H7 (cell line): ENCODE results near the gene PPP2R2B. TPM values are rescaled to one million over a fixed set of nuclear protein-coding genes. Genes with fewer than 3 reads are reported as not detected.
A peak's percentile ranks its signal among the peaks of the same experiment; 100 is the strongest.

Experiments
- DNase-seq: peaks from one replicate; pipeline ENCODE4 v3.0.0; 2012
- H3K27me3 ChIP-seq: 2 replicates; pipeline ENCODE4 v1.6.0; 2011; ENCODE audit warnings: mild to moderate bottlenecking, low read length; ENCODE audit not compliant: control insufficient read depth, insufficient read depth
- H3K36me3 ChIP-seq: replicated peaks from 2 replicates; pipeline ENCODE4 v1.5.1; 2011; ENCODE audit warnings: low read length; ENCODE audit not compliant: control insufficient read depth, insufficient read depth
- H3K4me3 ChIP-seq: 2 replicates; pipeline ENCODE4 v1.5.1; 2011; ENCODE audit warnings: low read depth, mild to moderate bottlenecking, control low read depth, low read length, moderate library complexity; ENCODE audit not compliant: insufficient read depth
- total RNA-seq: library from RNA; depleted of rRNA; stranded (reverse); fragments of >200 nt; shearing (Covaris generic); gene quantifications from 2 replicates; pipeline ENCODE4 v1.2.3, GENCODE V29; 2014

PPP2R2B gene
- total RNA-seq, 1 experiment from 2014 or later = 60.2 TPM

GRCh38 chr5:146894753-146895521 lies 16.4 kb upstream of the PPP2R2B start:
- Histone ChIP-seq H3K36me3 (no peaks in the 10 kb centered on the region), H3K4me3 (no peak overlapping the region), H3K27me3 (no peaks in the 10 kb centered on the region)
- no peak for DNase-seq

- Histone ChIP-seq H3K36me3 (no peaks in the 10 kb centered on the region), H3K4me3 (no peak overlapping the region), H3K27me3 (no peaks in the 10 kb centered on the region)
- DNase-seq = no peak
Measured at GRCh38 chr5:146893991-146894390, 15.4 kb upstream of the PPP2R2B start.

DNA sequence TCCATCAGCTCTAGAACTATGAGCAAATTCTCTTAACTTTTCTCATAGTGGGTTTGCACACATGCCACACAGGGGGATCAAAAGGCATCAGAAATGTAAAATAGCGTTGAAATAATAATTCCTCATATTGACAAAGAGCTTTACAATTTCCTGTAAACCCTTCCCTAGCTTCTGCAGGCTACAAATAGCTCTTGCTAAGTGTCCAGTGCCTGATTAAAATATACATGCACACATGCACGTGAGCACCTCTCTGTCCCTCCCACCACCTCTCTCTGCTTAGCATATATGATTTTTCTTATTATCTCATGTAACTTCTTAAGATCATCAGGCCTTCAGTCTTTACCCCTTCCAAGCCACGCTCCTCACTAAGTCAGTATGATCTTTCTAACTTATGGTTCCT lies 13.7 kb upstream of the PPP2R2B start:
- no peak for DNase-seq
- no peak overlapping the region for H3K4me3 ChIP-seq

GRCh38 chr5:146891511-146891910 lies 13.0 kb upstream of the PPP2R2B start:
- DNase-seq = no peak
- Histone ChIP-seq H3K36me3 (no peaks in the 10 kb centered on the region), H3K4me3 (no peak overlapping the region), H3K27me3 (no peaks in the 10 kb centered on the region)

More for the DNA sequence above, 13.7 kb upstream of the PPP2R2B start:
- no peaks in the 10 kb centered on the region for H3K27me3 ChIP-seq
- no peaks in the 10 kb centered on the region for H3K36me3 ChIP-seq

GRCh38 chr5:146890731-146891440 lies 12.3 kb upstream of the PPP2R2B start:
- DNase-seq = no peak
- no peaks in the 10 kb centered on the region for H3K27me3 ChIP-seq

GRCh38 chr5:146890066-146890465 lies 11.5 kb upstream of the PPP2R2B start:
- H3K4me3 ChIP-seq = no peak overlapping the region

More at GRCh38 chr5:146890731-146891440, 12.3 kb upstream of the PPP2R2B start:
- Histone ChIP-seq H3K36me3 (no peaks in the 10 kb centered on the region), H3K4me3 (no peak overlapping the region)

DNA sequence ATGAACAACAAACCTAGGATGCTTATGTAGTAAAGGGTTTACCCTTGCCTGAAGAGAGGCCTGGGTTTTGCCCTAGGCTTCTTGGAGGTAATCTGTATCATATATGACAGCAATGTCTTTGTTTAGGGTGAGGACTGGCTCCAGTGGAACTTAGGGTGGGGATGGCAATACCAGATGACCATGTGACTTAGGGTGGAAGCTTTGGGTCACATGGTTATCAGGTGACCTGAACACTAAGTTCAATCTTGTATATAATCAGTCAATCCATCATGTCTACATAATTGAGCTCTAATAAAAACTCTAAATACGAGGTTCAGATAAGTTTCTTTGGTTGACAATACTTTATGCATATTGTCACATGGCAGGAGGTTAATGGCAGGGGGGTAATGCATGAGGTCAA lies 10.6 kb upstream of the PPP2R2B start:
- Histone ChIP-seq H3K27me3 (no peaks in the 10 kb centered on the region), H3K4me3 (no peak overlapping the region), H3K36me3 (no peaks in the 10 kb centered on the region)
- DNase-seq = no peak

More at GRCh38 chr5:146890066-146890465, 11.5 kb upstream of the PPP2R2B start:
- DNase-seq = no peak
- Histone ChIP-seq H3K36me3 (no peaks in the 10 kb centered on the region), H3K27me3 (no peaks in the 10 kb centered on the region)

- Histone ChIP-seq H3K4me3 (no peak overlapping the region), H3K36me3 (no peaks in the 10 kb centered on the region), H3K27me3 (no peaks in the 10 kb centered on the region)
- DNase-seq = peak; percentile 53
Measured at GRCh38 chr5:146888351-146888978, 9.9 kb upstream of the PPP2R2B start.

DNA sequence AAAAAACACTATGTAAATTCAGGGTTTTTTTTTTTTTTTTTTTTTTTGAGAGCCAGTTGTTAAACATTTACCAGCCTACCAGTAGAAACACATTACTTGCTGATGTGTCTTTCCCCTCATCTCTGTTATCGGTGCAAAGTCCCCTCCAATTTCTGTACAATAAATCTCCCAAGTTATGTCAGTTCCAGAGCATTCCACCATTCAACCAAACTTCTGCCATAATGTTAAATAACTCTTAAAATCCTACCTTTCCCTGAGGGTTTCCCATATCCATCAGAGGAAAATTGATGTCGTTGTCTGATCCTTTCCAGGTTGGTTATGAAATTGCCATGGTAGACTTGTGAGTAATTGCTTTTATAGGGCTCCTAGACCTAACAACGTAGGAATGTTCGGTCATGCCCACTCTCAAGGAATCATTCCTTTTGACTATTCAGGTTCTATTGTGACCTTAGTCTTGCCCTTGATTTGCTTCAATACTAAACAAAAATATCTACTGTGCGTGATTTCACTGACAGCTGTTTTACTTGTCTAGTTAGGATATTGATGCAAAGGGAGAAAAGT lies 5.6 kb upstream of the PPP2R2B start:
- Histone ChIP-seq H3K36me3 (no peaks in the 10 kb centered on the region), H3K27me3 (peaks cover 6% of the 10 kb centered on the region), H3K4me3 (no peak overlapping the region)
- no peak for DNase-seq

DNA sequence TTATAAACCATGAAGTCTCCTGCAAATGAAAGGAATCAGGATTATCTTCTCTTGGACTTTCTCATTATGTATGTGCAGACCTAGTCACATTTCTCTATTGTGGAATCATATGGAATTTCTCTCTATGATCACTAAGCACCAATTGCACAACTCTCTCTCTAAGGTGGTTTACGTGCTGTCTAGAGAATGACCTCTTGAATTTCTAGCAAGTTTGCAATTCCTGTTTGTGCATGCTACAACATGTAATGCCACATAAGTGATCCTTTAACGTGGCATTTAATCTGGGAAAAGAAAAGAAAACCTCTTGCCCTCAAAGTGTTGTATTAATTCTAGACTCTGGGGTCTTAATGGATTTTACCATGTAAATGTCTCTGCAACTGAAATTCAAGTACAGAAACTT lies 5.0 kb upstream of the PPP2R2B start:
- Histone ChIP-seq H3K4me3 (no peak overlapping the region), H3K27me3 (peaks cover 12% of the 10 kb centered on the region), H3K36me3 (no peaks in the 10 kb centered on the region)
- no peak for DNase-seq

DNA sequence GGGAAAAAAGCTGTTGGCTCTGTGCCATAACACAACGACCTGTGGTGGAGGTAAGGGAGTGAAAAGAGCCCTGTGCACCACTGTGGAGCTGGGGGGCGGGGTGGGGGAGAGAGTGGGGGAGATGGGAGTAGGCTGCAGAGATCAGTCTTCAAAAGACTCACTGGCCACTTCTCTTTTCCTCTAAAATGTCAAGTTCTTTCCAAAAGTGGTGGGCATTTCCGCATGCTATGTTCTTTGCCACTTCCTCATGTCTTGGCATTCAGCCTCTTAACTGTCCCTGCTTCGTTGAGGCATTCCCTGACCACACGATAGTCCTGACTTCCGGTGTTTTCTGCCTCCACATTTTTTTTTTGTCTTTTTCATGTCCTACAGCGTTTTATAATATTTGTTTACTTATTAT lies 2.4 kb upstream of the PPP2R2B start:
- Histone ChIP-seq H3K27me3 (peaks cover 35% of the 10 kb centered on the region), H3K36me3 (no peaks in the 10 kb centered on the region), H3K4me3 (no peak overlapping the region)
- DNase-seq = no peak

- Histone ChIP-seq H3K4me3 (peak overlapping the region; percentile 83), H3K36me3 (no peaks in the 10 kb centered on the region), H3K27me3 (peaks cover 39% of the 10 kb centered on the region)
- peak; percentile 83 for DNase-seq
Measured at GRCh38 chr5:146877783-146878475, 628 bp downstream of the PPP2R2B start.

- Histone ChIP-seq H3K36me3 (no peaks in the 10 kb centered on the region), H3K27me3 (peaks cover 39% of the 10 kb centered on the region), H3K4me3 (peak overlapping the region; percentile 83)
- peak; percentile 37 for DNase-seq
Measured at GRCh38 chr5:146877178-146877681, 1.3 kb downstream of the PPP2R2B start.
